ENCODE measurements around the gene VPS35.
"Not testable (repeated sequence)": the region's sequence is repeated elsewhere in the genome, so short reads cannot be mapped to it uniquely, and the experiment has no call there.

Gene VPS35

GRCh38 chr16:46711106-46712058 lies 22.4 kb upstream of the VPS35 start:
- DNase-seq = no peak

- no peak for DNase-seq
These were observed 20.6 kb upstream of the VPS35 start for GRCh38 chr16:46709469-46710005.

- DNase-seq = no peak
These were observed 17.7 kb upstream of the VPS35 start for GRCh38 chr16:46706642-46707041.

- DNase-seq = no peak
These were observed 13.1 kb upstream of the VPS35 start for GRCh38 chr16:46702030-46702429.

- DNase-seq = no peak
These were observed 12.6 kb upstream of the VPS35 start for GRCh38 chr16:46701615-46702014.

- no peak for DNase-seq
These were observed 11.1 kb upstream of the VPS35 start for GRCh38 chr16:46700048-46700447.

GRCh38 chr16:46696957-46697356 lies 8.0 kb upstream of the VPS35 start:
- DNase-seq = no peak

- no peak for DNase-seq
These were observed 7.0 kb upstream of the VPS35 start for GRCh38 chr16:46695937-46696336.

- DNase-seq = no peak
These were observed 4.6 kb upstream of the VPS35 start for GRCh38 chr16:46693598-46693997.

- no peak for DNase-seq
These were observed 2.7 kb upstream of the VPS35 start for GRCh38 chr16:46691726-46692125.

- DNase-seq = no peak
These were observed 1.6 kb upstream of the VPS35 start for GRCh38 chr16:46690281-46691178.

- peak; percentile 95 for DNase-seq
These were observed 645 bp upstream of the VPS35 start, which contains the start of gene ORC6 for GRCh38 chr16:46689365-46690280. ORC6 (plus strand) TSS chr16:46689659; CDS start chr16:46689706, 47 bp downstream.

- no peak for DNase-seq
These were observed 801 bp downstream of the VPS35 start for GRCh38 chr16:46688101-46688653.

GRCh38 chr16:46687486-46687885 lies 1.5 kb downstream of the VPS35 start:
- no peak for DNase-seq

- no peak for DNase-seq
These were observed 2.0 kb downstream of the VPS35 start for GRCh38 chr16:46686815-46687473.

GRCh38 chr16:46681867-46682266 lies 7.1 kb downstream of the VPS35 start:
- not testable (repeated sequence) for DNase-seq

GRCh38 chr16:46677943-46678342 lies 11.0 kb downstream of the VPS35 start:
- not testable (repeated sequence) for DNase-seq

- DNase-seq = no peak
These were observed 15.5 kb downstream of the VPS35 start for GRCh38 chr16:46673320-46674013.

GRCh38 chr16:46662123-46662522 lies 26.9 kb downstream of the VPS35 start:
- no peak for DNase-seq

- no peak for DNase-seq
These were observed 30.1 kb downstream of the VPS35 start for GRCh38 chr16:46658925-46659324.

- DNase-seq = no peak
These were observed 37.7 kb downstream of the VPS35 start for GRCh38 chr16:46651305-46651704.

Data from activated effector memory CD4-positive, alpha-beta T cell treated with Interleukin-2 at 50 U/mL for 16 hours (primary cell).